ENCODE data around the gene TENM4.

TENM4 gene

DNA sequence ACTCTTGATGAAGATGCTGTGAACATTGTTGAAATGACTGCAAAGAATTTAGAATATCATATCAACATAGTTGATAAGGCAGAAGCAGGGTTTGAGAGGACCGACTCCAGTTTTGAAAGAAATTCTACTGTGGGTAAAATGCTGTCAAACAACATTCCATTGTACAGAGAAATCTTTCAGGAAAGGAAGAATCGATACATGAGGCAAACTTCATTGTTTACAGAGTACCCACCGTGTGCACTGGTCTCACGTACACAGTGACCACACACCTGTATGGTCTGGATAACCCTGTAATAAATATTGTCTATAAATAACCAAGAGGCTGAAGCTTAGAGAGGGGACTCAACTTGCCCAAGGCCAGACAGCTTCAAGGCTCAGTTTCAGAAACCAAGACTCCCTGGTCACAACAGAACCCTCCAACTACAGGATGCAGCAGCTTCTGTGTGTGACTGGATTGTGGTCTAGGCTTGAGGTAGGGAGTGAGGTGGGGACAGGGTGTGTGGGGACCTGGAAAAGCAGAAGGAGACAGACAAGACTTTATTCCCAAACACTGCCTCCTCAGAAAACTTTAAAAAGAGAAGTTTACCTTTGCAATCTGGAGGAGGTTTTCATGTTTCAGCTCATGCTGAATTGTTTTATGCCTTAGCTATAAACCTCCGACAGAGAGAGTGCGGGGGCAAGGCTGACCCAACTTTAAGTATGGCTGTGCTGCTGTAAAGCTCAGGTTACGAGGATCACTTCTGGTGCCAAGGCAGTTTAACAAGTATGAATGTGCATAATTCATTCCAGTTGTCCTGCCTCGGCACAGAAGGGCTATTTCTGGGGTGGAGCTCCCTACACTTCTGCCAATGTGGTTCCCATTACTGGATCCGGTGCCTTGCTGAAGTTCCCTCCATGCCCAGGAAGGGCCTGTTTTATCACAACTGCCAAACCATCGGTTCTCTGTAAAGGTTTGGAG, 493.6 kb downstream of the TENM4 start:
- DNase-seq (ENCODE audit: low read depth in 1 of 2, low spot score in 1 of 2) = no peak
- in situ Hi-C loops (cut with HindIII; ENCODE audit: low pct_unique_long_range_greater_than_20kb, low sequenced_read_pairs) = no loop called here
- no peak for TF ChIP-seq JUND (IDR thresholded peaks at IDR 0.05; ENCODE audit: low read depth)

DNA sequence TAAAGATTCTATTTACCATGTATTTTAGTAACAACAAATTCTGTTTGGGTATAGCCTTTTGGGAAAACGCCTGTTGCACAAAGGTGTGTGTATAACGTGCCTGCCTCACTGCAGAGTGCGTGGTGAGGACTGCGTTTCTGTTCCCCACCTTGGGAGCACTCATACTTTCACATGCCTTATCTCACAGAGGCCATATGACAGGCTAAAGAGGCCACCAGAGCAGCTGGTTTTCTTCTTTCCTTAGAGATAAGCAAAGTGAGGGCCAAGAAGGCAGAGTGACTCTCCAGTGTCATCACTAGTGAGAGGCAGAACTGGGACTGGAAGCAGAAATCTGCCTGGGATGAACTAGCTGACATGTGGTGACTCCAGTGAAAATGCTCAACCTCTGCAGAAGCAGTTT, 497.0 kb downstream of the TENM4 start:
- no peak for TF ChIP-seq JUND (IDR thresholded peaks at IDR 0.05; ENCODE audit: low read depth)
- in situ Hi-C loops (cut with HindIII; ENCODE audit: low pct_unique_long_range_greater_than_20kb, low sequenced_read_pairs) = no loop called here
- DNase-seq (ENCODE audit: low read depth in 1 of 2, low spot score in 1 of 2) = no peak

DNA sequence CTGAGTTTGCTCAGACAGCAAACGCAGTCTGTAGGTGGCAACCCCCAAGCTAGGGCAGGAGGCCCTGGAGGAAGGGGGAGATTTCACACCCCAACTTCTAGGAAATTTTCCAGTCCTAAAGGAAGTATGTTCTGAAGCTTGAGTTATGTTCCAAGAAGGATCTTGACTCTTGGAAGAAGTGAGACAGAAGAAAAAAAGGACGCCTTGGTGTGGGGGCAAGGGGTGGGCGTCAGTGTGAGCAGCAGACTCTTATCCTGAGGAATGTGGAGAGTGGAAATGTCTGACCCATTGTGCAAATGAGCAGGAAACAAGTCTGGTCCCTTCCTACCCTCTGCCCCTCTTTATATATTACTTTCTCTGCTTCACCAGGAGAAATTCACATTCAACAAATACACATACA, 497.7 kb downstream of the TENM4 start:
- in situ Hi-C loops (cut with HindIII; ENCODE audit: low pct_unique_long_range_greater_than_20kb, low sequenced_read_pairs) = no loop called here
- no peak for TF ChIP-seq JUND (IDR thresholded peaks at IDR 0.05; ENCODE audit: low read depth)

DNA sequence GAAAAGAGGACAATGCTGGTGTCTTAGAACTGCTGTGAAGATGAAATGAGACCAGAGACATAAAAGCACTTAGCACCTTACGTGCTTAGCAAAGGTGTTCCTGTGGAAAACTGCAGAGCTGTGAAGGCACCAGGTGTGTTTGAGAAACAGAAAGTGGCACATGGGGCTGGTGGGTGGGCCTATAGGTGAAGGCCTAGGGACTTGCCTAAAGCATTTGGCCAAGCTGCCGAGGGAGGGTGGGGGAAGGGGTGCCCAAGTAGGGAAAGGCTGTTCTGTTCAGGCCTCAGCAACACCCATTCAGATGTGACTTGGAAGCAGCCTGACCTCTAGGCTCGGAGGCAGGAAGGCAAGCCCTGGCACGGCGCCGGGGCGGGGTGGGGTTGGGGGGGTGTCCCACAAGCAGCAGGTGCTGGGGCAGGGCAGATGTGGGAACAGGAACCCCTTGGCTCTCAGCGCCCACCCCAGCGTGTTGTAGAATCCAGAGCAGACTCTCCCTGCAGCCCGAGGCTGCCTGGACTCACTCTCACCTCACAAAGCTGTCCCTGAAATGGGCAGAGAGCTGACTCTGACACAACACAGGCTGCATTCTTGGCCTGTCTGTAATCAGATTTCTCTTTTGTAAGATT, 499.5 kb downstream of the TENM4 start:
- no peak for DNase-seq (ENCODE audit: low read depth in 1 of 2, low spot score in 1 of 2)
- in situ Hi-C loops (cut with HindIII; ENCODE audit: low pct_unique_long_range_greater_than_20kb, low sequenced_read_pairs) = no loop called here
- TF ChIP-seq JUND (IDR thresholded peaks at IDR 0.05; ENCODE audit: low read depth) = no peak

More for the DNA sequence above, 497.7 kb downstream of the TENM4 start:
- no peak for DNase-seq (ENCODE audit: low read depth in 1 of 2, low spot score in 1 of 2)

DNA sequence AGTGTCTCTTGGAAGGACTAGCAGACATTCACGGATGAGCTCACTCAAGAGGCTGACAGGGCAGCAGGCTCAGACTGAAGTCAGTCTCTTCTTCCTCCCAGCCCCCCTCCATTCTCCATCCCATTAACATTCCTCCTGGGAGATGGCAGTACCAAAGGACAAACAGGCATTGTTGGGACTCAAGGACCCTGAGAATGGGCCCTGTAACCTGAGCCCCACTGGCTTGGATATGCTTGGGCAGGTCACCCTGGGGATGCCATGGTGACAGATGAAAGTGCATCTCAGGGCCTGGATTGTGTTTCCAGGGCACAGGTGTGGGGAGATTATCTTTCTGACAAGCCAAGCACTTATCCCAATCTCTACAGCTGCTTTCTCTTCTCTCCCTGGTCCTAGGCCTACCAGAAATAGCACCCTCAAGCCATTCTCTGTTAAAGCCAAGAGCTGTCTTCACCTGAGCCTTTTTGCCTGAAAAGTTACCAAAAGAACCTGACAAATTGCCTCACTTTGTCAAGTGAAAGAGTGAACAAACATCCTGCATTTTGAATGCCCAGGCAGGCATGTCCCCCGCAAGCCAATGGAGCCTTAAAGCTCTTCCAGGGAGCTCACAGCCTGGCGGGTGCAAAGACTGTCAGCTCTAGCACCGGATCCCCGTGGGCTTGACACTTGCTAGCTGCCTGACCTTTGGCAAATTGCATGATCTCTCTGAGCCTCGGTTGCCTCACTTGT, 500.2 kb downstream of the TENM4 start:
- DNase-seq (ENCODE audit: low read depth in 1 of 2, low spot score in 1 of 2) = no peak
- in situ Hi-C loops (cut with HindIII; ENCODE audit: low pct_unique_long_range_greater_than_20kb, low sequenced_read_pairs) = no loop called here
- TF ChIP-seq JUND (IDR thresholded peaks at IDR 0.05; ENCODE audit: low read depth) = no peak

DNA sequence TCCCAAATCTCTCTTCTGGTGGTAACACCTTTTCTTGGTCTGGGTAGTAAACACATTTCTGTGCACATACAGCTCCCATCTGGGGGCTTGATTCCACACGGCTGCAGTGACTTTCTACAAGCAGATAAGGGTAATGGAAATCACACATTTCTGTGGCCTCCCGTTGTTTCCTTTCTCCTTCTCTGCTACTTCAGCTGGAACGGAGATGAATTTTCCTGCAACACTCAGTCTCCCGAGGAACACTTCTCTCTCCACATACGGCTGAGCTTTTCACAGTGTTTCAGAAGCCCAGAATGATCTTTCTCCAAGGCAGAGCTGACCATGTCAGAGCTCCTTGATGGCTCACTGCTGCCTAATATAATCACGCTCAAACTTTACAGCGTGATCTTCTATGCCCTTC, 501.9 kb downstream of the TENM4 start:
- in situ Hi-C loops (cut with HindIII; ENCODE audit: low pct_unique_long_range_greater_than_20kb, low sequenced_read_pairs) = no loop called here
- TF ChIP-seq JUND (IDR thresholded peaks at IDR 0.05; ENCODE audit: low read depth) = no peak

DNA sequence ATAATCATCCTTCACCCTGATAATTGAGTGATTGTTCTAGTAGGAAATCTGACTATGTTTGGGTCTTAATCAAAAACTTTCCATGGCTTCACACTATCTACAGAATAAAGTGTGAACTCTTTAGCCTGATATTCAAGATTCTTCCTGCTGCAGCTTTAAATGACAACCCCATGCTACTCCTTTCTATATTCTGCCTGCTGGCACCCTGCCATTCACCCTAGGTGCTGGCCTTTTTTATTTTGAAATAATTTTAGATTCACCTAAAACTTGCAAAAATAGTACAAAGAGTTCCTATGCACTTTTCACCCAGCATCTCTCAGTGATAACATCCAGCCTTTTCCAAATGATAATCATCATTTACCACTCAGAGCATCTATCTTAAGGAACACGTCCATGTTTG, 502.8 kb downstream of the TENM4 start:
- DNase-seq (ENCODE audit: low read depth in 1 of 2, low spot score in 1 of 2) = no peak
- no peak for TF ChIP-seq JUND (IDR thresholded peaks at IDR 0.05; ENCODE audit: low read depth)
- in situ Hi-C loops (cut with HindIII; ENCODE audit: low pct_unique_long_range_greater_than_20kb, low sequenced_read_pairs) = no loop called here

More for the DNA sequence above, 501.9 kb downstream of the TENM4 start:
- DNase-seq (ENCODE audit: low read depth in 1 of 2, low spot score in 1 of 2) = no peak

DNA sequence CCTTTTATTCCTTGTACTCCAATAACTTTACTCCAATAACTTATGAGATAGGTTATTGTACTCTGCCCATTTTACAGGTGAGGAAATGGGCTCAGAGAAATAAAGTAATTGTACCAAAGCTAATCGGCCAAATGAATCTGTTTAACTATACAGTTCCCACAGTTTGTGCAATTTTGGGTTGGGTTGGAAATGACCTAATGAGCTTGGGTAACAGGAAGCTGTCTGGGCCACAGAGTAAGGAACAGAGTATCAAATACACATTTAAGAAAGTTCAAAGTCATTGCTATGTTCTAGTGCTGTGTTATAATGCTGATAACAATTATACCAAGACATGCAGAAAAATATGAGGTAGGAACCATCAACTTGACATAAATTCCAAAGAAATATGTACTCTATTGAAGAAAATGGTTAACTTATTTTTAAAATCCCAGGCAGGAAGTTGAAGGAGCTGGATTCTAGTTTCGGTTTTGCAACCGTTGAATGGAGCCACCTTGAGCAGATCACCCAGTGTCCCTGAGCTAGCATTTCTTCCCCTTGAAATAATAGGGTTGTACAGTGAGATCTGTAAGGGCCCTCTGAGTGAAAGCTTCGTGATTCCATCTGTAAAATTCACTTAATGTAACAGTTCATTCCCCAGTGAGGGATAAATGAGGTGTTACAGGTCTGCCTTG, 505.3 kb downstream of the TENM4 start:
- DNase-seq (ENCODE audit: low read depth in 1 of 2, low spot score in 1 of 2) = no peak
- no peak for TF ChIP-seq JUND (IDR thresholded peaks at IDR 0.05; ENCODE audit: low read depth)
- in situ Hi-C loops (cut with HindIII; ENCODE audit: low pct_unique_long_range_greater_than_20kb, low sequenced_read_pairs) = no loop called here

DNA sequence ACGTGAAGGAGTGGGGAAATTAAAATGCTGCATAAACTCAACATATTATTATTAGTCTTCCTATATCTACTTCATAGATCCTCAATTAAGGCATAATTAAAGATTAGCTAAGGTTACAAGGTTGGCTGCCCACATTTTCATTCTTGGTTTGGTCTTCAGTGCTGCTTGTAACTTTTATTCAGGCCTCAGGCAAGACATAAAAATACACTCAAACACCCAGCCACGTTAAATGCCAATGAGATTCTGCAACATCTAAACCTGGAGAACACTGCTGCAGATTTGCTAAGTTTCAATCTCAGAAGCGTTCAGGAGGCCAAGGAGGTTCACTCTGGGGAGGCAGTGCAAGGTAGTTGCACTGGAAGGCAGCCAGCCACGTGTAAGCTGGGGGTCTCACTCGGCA, 507.5 kb downstream of the TENM4 start:
- DNase-seq (ENCODE audit: low read depth in 1 of 2, low spot score in 1 of 2) = no peak
- no peak for TF ChIP-seq JUND (IDR thresholded peaks at IDR 0.05; ENCODE audit: low read depth)
- in situ Hi-C loops (cut with HindIII; ENCODE audit: low pct_unique_long_range_greater_than_20kb, low sequenced_read_pairs) = no loop called here

DNA sequence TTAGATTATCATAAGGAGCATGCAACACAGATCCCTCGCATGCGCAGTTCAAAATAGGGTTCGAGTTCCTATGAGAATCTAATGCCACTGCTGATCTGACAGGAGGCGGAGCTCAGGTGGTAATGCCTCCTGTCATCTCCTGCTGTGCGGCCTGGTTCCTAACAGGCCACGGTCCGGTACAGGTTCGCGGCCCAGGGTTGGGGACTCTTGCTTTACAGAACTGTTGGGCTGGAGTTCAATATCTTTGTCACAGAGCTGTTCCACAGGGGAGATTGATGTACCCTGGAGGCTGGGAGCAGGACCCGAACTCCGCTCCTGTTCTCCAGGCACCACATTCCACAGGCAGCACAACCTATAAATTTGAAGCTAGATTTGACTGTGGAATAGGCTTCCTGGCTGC, 508.1 kb downstream of the TENM4 start:
- in situ Hi-C loops (cut with HindIII; ENCODE audit: low pct_unique_long_range_greater_than_20kb, low sequenced_read_pairs) = no loop called here
- DNase-seq (ENCODE audit: low read depth in 1 of 2, low spot score in 1 of 2) = no peak
- no peak for TF ChIP-seq JUND (IDR thresholded peaks at IDR 0.05; ENCODE audit: low read depth)

DNA sequence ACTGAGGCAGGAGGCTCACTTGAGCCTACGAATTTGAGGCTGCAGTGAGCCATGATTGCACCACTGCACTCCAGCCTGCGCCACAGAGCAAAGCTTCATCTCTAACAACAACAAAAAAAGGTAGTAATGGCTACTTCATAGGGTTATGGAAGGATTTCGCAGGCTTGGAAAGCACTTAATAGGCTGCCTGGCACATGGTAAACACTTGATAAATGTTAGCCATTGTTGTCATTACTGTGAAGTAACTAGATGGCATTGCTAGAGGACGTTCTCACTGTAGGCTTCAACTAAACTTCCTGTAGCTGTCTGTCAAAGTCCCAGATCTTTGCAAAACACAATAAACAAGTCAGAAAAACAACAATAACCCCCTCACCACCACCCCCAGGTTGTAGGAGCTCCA, 508.9 kb downstream of the TENM4 start:
- DNase-seq (ENCODE audit: low read depth in 1 of 2, low spot score in 1 of 2) = no peak
- in situ Hi-C loops (cut with HindIII; ENCODE audit: low pct_unique_long_range_greater_than_20kb, low sequenced_read_pairs) = no loop called here
- no peak for TF ChIP-seq JUND (IDR thresholded peaks at IDR 0.05; ENCODE audit: low read depth)

DNA sequence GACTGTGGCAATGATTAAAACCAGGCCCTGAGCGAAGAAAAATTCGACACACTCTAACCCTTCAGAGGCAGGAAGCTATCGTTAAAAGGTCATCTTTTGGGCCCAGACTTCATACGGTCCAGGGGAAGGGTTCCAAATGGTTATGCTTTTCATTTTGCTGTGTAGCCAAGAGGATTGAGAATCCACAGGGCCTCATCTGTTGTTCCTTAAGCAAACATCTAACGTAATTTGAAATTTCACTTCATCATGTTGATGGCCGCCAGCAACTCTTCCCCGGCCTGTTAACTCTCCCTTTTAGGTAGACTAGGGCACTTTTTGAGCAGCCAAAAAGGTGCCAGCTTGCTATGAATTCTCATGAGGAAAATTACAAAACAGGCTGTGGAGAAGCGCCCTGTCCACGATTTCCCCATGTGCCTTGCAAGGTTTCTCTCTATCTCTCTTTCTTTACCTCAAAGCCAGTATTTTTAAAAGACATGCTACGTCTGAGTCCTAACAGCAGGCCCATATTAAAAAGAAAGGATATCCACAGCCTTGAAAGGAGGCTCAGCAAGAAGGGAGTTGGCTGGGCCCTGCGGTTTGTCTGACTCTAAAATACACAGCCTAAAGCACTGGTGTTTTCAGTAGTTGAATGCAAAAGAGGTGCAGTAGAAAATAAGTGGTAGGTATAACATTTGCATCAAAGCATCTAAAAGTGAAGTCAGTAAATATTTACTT, 509.9 kb downstream of the TENM4 start:
- no peak for TF ChIP-seq JUND (IDR thresholded peaks at IDR 0.05; ENCODE audit: low read depth)
- in situ Hi-C loops (cut with HindIII; ENCODE audit: low pct_unique_long_range_greater_than_20kb, low sequenced_read_pairs) = no loop called here
- DNase-seq (ENCODE audit: low read depth in 1 of 2, low spot score in 1 of 2) = no peak

All from T47D (cell line).